ENCODE measurements around the gene NT5DC3.

NT5DC3 gene

GRCh38 chr12:103782399-103782798 lies 58.6 kb downstream of the NT5DC3 start:
- Histone ChIP-seq H3K9me3 (ENCODE audit: control insufficient read depth, low read length) (no peaks in the 10 kb centered on the region), H3K4me1 (ENCODE audit: control insufficient read depth, insufficient read depth, low read length) (peaks cover 3% of the 10 kb centered on the region), H3K9ac (ENCODE audit: low read length) (no peak overlapping the region), H3K36me3 (ENCODE audit: control insufficient read depth, insufficient read depth, low read length) (no peaks in the 10 kb centered on the region), H3K4me3 (ENCODE audit: low read length) (no peak overlapping the region), H3K27me3 (ENCODE audit: control insufficient read depth, insufficient read depth, low read length) (no peaks in the 10 kb centered on the region)

GRCh38 chr12:103780992-103781391 lies 60.0 kb downstream of the NT5DC3 start:
- Histone ChIP-seq H3K27me3 (ENCODE audit: control insufficient read depth, insufficient read depth, low read length) (no peaks in the 10 kb centered on the region), H3K4me1 (ENCODE audit: control insufficient read depth, insufficient read depth, low read length) (peaks cover 3% of the 10 kb centered on the region), H3K9me3 (ENCODE audit: control insufficient read depth, low read length) (no peaks in the 10 kb centered on the region), H3K36me3 (ENCODE audit: control insufficient read depth, insufficient read depth, low read length) (no peaks in the 10 kb centered on the region), H3K9ac (ENCODE audit: low read length) (no peak overlapping the region), H3K4me3 (ENCODE audit: low read length) (no peak overlapping the region)

- Histone ChIP-seq H3K9me3 (ENCODE audit: control insufficient read depth, low read length) (no peaks in the 10 kb centered on the region), H3K9ac (ENCODE audit: low read length) (no peak overlapping the region), H3K4me3 (ENCODE audit: low read length) (no peak overlapping the region), H3K4me1 (ENCODE audit: control insufficient read depth, insufficient read depth, low read length) (peaks cover 6% of the 10 kb centered on the region), H3K27me3 (ENCODE audit: control insufficient read depth, insufficient read depth, low read length) (no peaks in the 10 kb centered on the region), H3K36me3 (ENCODE audit: control insufficient read depth, insufficient read depth, low read length) (no peaks in the 10 kb centered on the region)
Measured at GRCh38 chr12:103780093-103780440, 61.0 kb downstream of the NT5DC3 start.

- Histone ChIP-seq H3K36me3 (ENCODE audit: control insufficient read depth, insufficient read depth, low read length) (no peaks in the 10 kb centered on the region), H3K9me3 (ENCODE audit: control insufficient read depth, low read length) (no peaks in the 10 kb centered on the region), H3K4me3 (ENCODE audit: low read length) (no peak overlapping the region), H3K4me1 (ENCODE audit: control insufficient read depth, insufficient read depth, low read length) (peaks cover 8% of the 10 kb centered on the region), H3K9ac (ENCODE audit: low read length) (no peak overlapping the region), H3K27me3 (ENCODE audit: control insufficient read depth, insufficient read depth, low read length) (no peaks in the 10 kb centered on the region)
Measured at GRCh38 chr12:103779410-103780092, 61.5 kb downstream of the NT5DC3 start.

- Histone ChIP-seq H3K9ac (ENCODE audit: low read length) (no peak overlapping the region), H3K36me3 (ENCODE audit: control insufficient read depth, insufficient read depth, low read length) (no peaks in the 10 kb centered on the region), H3K4me1 (ENCODE audit: control insufficient read depth, insufficient read depth, low read length) (peaks cover 7% of the 10 kb centered on the region), H3K4me3 (ENCODE audit: low read length) (no peak overlapping the region), H3K27me3 (ENCODE audit: control insufficient read depth, insufficient read depth, low read length) (no peaks in the 10 kb centered on the region), H3K9me3 (ENCODE audit: control insufficient read depth, low read length) (no peaks in the 10 kb centered on the region)
Measured at GRCh38 chr12:103778781-103779180, 62.3 kb downstream of the NT5DC3 start.

- peaks cover 20% of the 10 kb centered on the region for H3K4me1 ChIP-seq (ENCODE audit: control insufficient read depth, insufficient read depth, low read length)
- H3K36me3 ChIP-seq (ENCODE audit: control insufficient read depth, insufficient read depth, low read length): no peaks in the 10 kb centered on the region
- no peaks in the 10 kb centered on the region for H3K9me3 ChIP-seq (ENCODE audit: control insufficient read depth, low read length)
Measured at GRCh38 chr12:103774977-103775560, 66.0 kb downstream of the NT5DC3 start.

GRCh38 chr12:103773109-103773910 lies 67.7 kb downstream of the NT5DC3 start:
- Histone ChIP-seq H3K36me3 (ENCODE audit: control insufficient read depth, insufficient read depth, low read length) (no peaks in the 10 kb centered on the region), H3K9ac (ENCODE audit: low read length) (no peak overlapping the region), H3K27me3 (ENCODE audit: control insufficient read depth, insufficient read depth, low read length) (no peaks in the 10 kb centered on the region), H3K4me1 (ENCODE audit: control insufficient read depth, insufficient read depth, low read length) (peaks cover 20% of the 10 kb centered on the region), H3K4me3 (ENCODE audit: low read length) (no peak overlapping the region), H3K9me3 (ENCODE audit: control insufficient read depth, low read length) (no peaks in the 10 kb centered on the region)

More at GRCh38 chr12:103774977-103775560, 66.0 kb downstream of the NT5DC3 start:
- Histone ChIP-seq H3K9ac (ENCODE audit: low read length) (no peak overlapping the region), H3K27me3 (ENCODE audit: control insufficient read depth, insufficient read depth, low read length) (no peaks in the 10 kb centered on the region), H3K4me3 (ENCODE audit: low read length) (no peak overlapping the region)

GRCh38 chr12:103772367-103773108 lies 68.5 kb downstream of the NT5DC3 start:
- H3K36me3 ChIP-seq (ENCODE audit: control insufficient read depth, insufficient read depth, low read length): no peaks in the 10 kb centered on the region
- no peak overlapping the region for H3K9ac ChIP-seq (ENCODE audit: low read length)
- H3K4me1 ChIP-seq (ENCODE audit: control insufficient read depth, insufficient read depth, low read length): peaks cover 20% of the 10 kb centered on the region

GRCh38 chr12:103771466-103771865 lies 69.6 kb downstream of the NT5DC3 start:
- H3K4me1 ChIP-seq (ENCODE audit: control insufficient read depth, insufficient read depth, low read length): peaks cover 20% of the 10 kb centered on the region
- H3K9me3 ChIP-seq (ENCODE audit: control insufficient read depth, low read length): no peaks in the 10 kb centered on the region
- no peak overlapping the region for H3K4me3 ChIP-seq (ENCODE audit: low read length)
- H3K27me3 ChIP-seq (ENCODE audit: control insufficient read depth, insufficient read depth, low read length): no peaks in the 10 kb centered on the region
- no peaks in the 10 kb centered on the region for H3K36me3 ChIP-seq (ENCODE audit: control insufficient read depth, insufficient read depth, low read length)
- H3K9ac ChIP-seq (ENCODE audit: low read length): no peak overlapping the region

More at GRCh38 chr12:103772367-103773108, 68.5 kb downstream of the NT5DC3 start:
- H3K4me3 ChIP-seq (ENCODE audit: low read length): no peak overlapping the region
- H3K27me3 ChIP-seq (ENCODE audit: control insufficient read depth, insufficient read depth, low read length): no peaks in the 10 kb centered on the region
- no peaks in the 10 kb centered on the region for H3K9me3 ChIP-seq (ENCODE audit: control insufficient read depth, low read length)

- Histone ChIP-seq H3K9ac (ENCODE audit: low read length) (no peak overlapping the region), H3K27me3 (ENCODE audit: control insufficient read depth, insufficient read depth, low read length) (no peaks in the 10 kb centered on the region), H3K4me3 (ENCODE audit: low read length) (no peak overlapping the region), H3K36me3 (ENCODE audit: control insufficient read depth, insufficient read depth, low read length) (no peaks in the 10 kb centered on the region), H3K9me3 (ENCODE audit: control insufficient read depth, low read length) (no peaks in the 10 kb centered on the region), H3K4me1 (ENCODE audit: control insufficient read depth, insufficient read depth, low read length) (peaks cover 13% of the 10 kb centered on the region)
Measured at GRCh38 chr12:103769240-103769945, 71.6 kb downstream of the NT5DC3 start.

- Histone ChIP-seq H3K4me1 (ENCODE audit: control insufficient read depth, insufficient read depth, low read length) (peaks cover 13% of the 10 kb centered on the region), H3K27me3 (ENCODE audit: control insufficient read depth, insufficient read depth, low read length) (no peaks in the 10 kb centered on the region), H3K9ac (ENCODE audit: low read length) (no peak overlapping the region), H3K9me3 (ENCODE audit: control insufficient read depth, low read length) (no peaks in the 10 kb centered on the region), H3K36me3 (ENCODE audit: control insufficient read depth, insufficient read depth, low read length) (no peaks in the 10 kb centered on the region), H3K4me3 (ENCODE audit: low read length) (no peak overlapping the region)
Measured at GRCh38 chr12:103768467-103769123, 72.4 kb downstream of the NT5DC3 start.

Measured in mucosa of stomach (tissue), 1 donor.